ENCODE results near the gene TOR1A.

Gene TOR1A

DNA sequence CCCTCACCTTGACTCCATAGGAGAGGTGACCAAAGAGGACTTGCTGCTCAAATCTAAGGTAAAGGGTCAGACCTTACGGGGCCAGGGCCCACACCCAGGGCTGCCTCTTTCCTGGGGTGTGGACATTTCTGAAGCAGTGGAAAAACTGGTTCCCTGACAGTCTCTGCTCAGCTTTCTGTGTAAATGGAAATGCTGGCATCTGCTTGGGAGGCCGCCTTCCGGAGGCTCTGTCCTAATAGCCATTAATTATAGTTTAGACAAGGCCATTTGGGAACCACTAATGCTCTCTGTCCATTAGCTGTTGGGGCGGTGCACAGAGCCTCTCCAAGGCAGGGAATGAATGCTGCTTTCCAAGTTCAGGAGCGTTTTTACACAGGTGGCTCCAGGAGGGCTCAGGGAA is 28.6 kb upstream of the TOR1A start:
- DNase-seq (ENCODE audit: low spot score) = no peak

DNA sequence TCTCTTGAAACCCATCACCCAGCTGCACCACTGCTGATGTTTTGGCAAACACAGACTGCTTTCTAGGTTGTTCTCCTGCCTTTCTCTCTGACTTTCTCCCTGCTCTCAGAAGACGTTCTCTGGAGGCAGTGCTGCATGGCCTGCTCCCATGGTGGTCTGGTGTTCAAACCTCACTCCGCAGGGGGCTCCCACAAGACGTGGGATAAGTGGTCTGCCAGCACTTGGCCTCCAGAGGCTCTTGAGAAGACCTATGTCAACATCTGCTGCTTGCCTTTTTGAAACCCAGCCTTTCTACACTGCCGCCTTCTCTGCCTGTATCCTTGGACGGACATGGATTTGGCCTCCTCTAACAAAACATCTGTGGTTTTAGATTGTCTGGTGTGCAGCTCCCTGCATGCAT is 27.9 kb upstream of the TOR1A start:
- DNase-seq (ENCODE audit: low spot score) = no peak

DNA sequence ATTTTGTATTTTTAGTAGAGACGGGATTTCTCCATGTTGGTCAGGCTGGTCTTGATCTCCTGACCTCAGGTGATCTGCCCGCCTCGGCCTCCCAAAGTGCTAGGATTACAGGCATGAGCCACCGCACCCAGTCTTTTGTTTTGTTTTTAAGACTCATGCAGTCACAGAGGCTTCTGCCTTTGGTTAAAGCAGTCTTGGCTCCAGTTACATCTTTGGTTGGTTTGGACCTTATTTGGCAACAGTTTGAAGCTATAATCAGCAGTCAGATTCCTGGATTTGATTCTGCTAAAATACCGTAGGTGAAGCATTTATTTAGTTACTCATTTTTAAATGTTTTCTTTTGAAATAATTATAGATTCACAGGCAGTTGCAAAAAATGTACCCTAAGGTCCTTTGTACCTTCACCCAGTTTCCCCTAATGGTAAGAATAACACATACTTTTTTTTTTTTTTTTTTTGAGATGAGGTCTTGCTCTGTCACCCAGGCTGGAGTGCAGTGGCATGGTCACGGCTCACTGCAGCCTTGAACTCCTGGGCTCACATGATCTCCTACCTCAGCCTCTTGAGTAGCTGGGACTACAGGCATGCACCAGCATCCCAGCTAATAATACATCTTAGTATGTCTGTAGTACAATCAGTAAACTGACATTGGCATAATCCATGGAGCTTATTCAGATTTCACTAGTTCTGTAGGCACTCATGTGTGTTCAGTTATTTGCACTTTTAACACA is 27.1 kb upstream of the TOR1A start:
- no peak for DNase-seq (ENCODE audit: low spot score)

DNA sequence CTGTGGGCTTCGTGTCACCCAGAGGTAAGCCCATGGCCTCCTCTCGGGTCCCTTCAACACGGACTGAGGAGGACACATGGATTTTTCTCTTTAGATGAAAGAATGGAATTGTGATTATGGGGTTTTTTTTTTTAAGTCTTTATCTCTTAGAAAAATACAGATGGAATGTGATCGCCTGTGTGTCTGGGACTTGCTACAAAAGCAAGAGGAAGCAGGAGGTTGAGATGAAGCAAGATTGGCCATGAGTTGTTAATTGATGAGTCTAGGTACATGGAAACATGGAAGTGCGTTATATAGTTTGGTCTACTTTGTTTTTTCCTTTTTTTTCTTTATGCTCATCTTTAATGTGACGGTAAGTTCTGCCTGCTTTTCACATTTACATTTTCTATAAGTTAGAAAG is 26.0 kb upstream of the TOR1A start:
- no peak for DNase-seq (ENCODE audit: low spot score)

DNA sequence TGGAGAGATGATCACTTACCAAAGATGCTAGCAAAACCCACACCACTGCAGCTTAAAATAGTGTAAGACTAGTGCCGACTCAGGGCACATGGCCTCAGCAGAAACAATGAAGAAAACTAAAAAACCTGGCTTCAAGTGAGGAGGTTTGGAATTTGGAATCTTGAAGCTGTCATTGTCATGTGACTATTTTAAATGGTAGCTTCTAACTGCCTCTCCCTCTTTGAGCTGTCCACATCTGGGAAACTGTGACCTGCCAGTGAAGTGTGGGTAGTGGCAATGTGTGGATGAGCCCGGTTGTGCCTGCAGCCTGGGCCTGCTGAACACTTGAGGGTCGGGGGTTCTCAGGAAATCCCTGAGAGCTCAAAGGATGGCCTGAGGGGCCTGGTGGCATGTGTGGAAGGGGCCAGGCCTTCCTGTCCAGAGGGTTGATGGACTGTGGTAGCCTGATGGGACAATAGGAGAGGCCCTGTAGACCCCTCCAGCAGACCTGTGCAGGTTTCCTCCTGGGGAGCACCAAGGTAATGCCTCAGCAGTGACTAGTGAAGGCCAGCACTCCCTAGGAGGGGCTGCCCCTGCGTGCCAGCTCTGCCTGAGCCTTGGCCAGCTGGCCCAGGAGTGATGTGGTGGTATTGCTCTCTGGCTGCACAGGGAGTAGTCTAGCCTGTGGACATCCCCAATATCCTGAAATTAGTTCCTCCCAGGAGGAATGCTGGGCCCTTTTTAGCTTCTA is 24.9 kb upstream of the TOR1A start:
- no peak for DNase-seq (ENCODE audit: low spot score)

DNA sequence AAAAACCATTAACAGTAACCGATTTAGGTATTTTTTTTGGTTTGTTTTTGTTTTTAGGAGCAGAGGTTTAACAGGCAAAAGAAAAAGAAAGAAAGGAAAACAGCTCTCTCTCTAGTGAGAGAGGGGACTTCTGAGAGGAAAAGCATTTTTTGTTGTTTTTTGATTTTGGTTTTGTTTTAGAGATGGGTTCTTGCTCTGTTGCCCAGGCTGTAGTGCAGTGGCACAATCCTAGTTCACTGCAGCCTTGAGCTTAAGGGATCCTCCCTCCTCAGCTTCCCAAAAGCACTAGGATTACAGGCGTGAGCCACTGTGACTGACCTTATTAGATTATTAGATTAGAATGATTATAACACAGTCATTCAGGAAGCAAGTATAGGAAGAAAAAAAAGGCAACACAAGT is 21.4 kb upstream of the TOR1A start:
- no peak for DNase-seq (ENCODE audit: low spot score)

DNA sequence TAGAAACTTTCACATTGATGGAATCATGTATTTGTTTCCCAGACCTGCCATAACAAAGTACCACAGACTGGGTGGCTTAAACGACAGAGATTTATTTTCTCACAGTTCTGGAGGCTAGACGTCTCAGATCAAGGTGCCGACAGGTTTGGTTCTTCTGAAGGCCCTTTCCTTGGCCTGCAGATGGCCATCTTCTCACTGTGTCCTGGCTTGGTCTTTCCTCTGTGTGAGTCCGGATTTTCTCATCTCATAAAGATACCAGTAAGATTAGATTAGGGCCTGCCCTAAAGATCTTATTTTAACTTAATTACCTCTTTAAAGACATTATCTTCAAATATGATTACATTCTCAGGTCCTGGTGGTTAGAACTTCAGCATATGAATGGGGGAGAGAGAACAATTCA is 17.1 kb upstream of the TOR1A start:
- DNase-seq (ENCODE audit: low spot score) = no peak

DNA sequence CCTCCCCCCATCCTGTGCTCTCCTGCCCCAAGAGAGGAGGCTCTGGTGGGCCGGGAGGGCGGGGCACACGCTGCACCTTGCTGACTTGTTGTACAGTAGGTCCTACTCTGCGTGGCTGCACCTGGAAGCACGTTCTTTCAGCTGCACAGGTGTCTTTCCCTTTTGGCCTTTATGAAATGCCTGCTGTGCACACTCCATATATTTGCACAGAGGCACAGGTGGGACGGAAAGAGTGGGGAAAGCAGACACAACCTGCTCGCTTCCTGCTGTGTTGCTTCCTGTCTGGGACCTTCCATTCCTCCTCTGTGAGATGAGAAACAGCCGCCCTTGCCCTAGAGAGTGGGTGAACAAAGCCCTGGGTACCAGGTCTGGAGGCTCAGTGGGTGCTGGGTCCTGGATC is 16.1 kb upstream of the TOR1A start:
- no peak for DNase-seq (ENCODE audit: low spot score)

DNA sequence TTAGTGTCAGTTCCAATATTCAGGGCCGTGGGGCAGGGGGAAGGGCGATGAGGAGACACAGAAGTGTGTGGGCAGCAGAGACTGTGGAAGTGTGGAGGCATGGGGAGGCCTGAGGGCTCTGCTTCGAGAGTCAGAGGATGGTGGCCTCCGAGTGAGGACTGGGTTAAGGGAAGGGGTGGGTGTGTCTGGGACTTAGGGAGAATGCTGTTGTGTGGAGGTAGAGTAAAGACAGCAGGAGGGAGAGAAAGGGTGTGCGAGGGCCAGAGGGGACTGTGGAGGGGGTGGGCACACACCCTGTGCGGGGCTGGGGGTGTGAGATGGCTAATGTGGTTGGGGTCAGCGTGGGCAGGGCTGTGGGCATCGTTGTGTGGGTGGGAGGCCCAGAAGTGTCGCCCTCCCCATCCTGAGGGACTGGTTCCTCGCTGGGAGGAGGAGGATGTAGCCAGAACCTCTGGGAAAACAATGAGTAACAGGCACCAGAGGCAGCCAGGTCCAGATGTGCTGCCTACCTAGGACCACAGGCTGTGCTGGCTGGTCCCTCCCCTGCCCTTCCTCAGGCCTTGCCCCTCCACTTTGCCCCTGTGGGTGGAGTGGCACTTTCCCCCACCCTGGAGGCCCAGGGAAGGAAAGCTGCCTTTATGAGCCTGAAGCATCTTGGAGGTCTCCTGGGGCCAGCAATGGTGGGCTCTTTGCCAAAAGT is 15.5 kb upstream of the TOR1A start:
- no peak for DNase-seq (ENCODE audit: low spot score)

DNA sequence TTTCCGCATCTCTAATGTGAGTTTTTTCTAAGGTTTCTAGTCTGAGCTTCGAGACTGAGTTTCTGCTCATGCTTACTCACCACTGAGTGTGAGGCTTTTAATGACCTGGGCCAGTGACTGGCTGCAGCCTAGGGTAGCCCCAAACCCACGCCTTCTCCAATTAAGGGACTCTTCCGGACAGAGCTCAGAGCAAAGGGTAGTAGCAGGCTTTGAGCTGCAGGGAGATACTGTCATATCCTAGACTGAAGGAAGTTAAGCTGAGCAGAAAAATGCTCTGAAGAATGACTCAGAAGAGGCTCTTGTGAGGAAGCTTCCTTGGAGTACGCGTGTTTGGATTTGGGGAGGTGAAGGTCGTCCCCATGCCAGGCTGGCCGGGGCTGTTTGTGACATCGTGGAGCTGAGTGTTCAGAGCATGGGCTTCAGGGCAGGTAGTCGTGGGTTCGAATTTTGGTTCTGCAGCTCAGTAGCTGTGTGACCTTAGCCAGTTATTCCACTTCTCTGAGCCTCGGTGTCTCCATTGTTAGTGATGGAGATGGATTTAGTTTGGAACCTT is 14.8 kb upstream of the TOR1A start:
- DNase-seq (ENCODE audit: low spot score) = peak; percentile 14

DNA sequence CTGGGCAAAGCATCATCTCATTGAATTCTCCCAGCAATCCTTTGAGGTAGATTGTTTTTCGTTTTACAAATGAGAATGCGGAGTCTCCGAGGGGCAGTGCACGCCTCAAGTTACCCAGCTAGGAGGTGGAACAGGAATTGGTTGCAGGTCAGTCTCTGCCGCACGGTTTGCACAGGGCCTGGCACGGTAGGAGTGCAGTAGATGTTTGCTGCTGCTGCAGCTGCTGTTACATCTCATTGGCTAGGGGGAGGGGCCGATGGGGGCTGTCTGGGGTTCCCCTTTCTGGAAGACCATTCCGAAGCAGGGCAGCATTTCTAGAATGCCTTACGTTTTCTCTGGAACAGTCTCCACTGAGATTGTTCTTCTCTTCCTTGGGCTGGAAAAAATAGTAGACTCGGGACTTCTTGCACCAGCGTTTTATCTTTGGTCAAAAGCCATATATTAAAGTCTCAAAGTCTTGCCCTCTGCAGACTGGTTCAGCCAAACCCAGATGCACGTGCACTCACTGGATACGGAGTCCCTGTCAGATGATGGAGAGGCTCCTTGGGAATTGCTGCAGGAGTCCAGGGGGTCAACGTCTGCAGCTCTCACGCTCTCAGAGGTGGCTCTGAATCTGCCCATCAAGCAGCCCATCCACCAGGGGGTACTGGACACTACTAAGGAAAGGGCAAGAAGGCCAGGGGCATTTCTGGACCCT is 12.5 kb upstream of the TOR1A start:
- DNase-seq (ENCODE audit: low spot score) = peak; percentile 50

DNA sequence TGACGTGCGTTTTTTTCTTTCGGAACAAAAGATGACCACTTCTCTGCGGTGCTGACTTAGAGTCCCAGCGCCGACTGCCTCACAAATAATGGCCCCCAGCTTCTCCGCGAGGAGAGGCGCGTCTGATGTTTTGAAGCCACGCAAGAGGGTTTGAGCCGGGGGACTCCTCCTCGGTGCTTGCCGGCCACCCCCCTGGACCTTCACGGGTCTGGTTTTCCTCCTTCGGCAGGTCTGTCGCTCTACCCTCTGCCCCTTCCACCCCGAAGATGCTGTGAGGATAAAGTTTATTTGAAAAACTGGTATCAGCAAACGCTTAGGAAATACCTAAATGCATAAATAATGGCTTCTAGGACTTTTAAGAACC is 11.9 kb upstream of the TOR1A start:
- no peak for DNase-seq (ENCODE audit: low spot score)

DNA sequence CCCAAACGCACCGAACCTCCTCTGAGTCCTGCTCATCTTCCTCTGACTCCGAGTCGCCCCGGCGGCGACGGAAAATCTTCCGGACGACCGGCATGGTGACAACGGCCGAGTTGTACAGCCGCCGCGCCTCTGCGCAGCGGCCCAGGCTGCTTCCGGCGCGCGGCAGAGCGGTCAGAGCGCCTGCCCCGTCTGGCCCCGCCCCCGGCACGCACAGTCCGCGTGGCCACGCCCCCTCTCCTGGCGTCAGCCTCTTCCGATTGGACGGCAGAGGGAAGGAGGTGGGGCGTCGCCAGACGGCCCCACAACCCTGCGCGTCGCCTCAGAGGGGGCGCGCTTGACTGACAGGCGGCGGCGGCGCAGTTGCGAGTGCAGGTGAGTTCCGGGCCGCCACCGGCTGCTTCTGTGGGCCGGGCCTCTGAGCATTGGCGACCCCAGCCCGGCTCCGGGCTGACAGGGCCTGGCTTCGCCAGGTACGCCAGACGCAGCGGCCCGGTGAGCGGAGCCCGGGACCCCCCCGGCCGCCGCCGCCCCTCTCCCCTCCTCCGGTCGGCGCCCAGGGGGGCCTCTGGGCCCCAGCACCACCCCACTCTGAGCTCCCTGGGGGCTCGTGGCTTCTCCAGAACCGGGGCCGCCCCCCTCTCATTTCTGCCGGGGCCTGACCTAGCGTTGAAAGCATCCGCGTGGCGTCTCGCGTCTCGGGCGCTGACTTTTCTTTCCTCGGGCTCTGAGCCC is 11.4 kb upstream of the TOR1A start, which contains the start of the genes C9orf78 and USP20:
C9orf78 (minus strand) TSS at position 148 of the 732 bp plus-strand sequence; CDS start at position 94, 54 bp downstream.
USP20 (plus strand) TSS at position 331 of the 732 bp plus-strand sequence. CDS start 17,098 bp downstream, outside the sequence.
- DNase-seq (ENCODE audit: low spot score) = peak; percentile 97

DNA sequence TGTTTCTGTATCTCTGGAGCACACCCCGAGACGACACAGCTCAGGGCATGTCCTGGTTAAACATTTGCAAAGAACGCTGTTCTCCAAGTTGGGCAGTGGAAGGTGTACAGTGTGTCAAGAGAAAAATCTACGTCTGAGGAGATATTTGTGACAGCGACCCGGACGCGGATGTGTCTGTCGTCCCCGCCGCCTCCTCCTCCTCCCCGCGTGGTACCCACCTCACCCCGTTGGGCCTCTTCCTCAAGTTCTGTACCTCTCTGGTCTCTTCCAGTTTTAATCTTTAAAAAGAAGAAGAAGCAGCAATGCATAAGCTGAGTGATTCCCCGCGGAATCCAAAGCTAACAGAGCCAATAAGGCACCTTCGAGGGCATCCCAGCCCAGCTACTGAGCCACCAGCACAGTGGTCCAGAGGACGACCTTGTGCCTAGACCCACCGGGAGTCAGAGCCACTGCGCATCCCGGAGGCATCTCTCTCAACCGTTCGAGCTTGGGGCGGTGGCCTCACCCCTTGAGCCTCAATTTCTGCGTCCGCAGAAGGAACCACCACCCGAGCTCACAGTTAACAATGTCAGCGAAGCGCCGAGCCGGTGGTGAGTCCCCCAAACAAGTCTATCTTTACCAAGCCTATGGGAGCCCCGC is 10.7 kb upstream of the TOR1A start:
- DNase-seq (ENCODE audit: low spot score) = peak; percentile 36

DNA sequence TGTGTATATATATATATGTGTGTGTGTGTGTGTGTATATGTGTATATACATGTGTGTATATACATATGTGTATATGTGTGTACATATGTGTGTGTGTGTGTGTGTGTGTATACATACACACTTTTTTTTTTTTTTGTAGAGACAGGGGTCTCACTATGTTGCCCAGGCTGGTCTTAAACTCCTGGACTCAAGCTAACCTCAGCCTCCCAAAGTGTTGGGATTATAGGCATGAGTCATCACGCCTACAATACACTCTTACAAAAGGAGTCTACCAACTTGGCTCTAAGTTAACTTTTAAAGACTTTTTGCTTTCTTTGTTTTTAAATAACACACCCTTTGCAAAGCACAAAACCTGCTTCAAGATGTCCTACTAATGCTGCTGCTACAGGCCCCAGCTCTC is 9.0 kb upstream of the TOR1A start:
- DNase-seq (ENCODE audit: low spot score) = no peak

DNA sequence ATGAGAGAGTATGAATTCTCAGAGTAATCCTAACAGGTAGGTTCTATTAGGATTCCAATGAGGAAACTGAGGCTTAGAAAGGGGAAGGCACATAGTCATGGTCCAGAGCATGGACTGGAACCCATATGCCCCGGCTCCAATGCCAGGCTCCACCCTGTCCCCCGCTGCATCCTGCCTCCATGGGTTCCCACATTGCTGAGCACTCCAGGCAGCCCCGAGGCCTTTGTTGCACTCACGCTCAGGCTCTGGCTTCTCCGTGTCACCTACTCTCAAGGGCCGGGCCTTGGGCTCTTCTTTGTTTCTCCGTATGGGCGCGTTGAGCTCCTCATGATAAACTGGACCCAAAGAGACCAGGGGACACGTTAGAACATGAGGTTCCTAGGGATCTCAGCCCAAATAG is 5.0 kb upstream of the TOR1A start:
- DNase-seq (ENCODE audit: low spot score) = no peak

DNA sequence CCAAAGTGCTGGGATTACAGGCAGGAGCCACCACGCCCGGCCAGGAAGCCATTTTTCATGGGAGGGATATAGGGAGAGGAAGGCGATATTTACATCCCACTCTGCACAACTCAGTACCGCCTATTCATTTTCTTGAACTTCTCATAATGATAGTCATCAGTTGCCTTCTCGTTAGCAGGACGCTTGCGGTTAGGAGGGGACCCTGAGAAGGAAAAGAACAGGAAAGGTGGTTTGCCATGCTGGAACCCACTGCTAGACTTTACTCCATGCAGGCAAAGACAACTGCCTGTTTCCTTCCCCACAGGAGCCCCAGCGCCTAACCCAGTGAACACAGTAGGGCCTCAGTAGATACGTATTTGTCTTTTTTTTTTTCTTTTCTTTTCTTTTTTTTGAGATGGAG is 4.1 kb upstream of the TOR1A start:
- no peak for DNase-seq (ENCODE audit: low spot score)

DNA sequence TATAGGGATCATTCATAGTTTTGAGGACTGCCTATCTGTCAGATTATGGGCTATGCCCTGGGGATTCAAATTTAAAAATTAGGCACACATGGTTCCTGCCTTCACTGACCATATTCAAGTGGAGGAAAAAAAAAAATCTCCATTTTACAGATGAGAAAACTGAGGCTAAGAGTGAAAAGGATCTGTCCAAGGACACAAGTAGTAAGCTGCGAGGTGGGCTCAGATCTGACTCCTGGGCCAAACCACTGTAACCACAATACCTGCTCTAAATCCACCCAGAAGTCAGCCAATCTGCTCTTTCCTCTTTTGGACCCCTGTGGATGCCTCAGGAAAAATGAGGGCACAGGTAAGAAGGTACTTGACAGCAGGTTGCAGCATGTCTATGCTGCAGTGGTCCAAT is 2.8 kb upstream of the TOR1A start:
- no peak for DNase-seq (ENCODE audit: low spot score)

DNA sequence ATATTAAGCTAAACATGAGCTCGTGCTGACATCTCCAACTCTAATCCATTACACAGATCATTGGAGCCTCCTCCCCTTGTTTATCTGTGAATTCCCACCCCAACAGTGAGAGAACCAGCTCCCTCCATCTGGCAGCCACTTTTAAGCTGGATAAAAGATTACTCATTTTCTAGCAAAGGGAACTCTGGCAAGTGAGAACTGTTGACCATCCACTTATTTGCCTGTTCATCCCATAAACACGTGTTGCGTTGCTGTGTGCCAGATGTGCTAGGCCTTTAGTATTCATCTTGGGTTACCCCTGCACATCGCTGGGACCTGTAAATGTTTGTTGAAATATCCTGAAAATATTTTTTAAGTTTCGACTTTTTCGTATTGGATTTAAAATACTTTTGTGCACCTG is 2.4 kb upstream of the TOR1A start:
- DNase-seq (ENCODE audit: low spot score) = no peak

DNA sequence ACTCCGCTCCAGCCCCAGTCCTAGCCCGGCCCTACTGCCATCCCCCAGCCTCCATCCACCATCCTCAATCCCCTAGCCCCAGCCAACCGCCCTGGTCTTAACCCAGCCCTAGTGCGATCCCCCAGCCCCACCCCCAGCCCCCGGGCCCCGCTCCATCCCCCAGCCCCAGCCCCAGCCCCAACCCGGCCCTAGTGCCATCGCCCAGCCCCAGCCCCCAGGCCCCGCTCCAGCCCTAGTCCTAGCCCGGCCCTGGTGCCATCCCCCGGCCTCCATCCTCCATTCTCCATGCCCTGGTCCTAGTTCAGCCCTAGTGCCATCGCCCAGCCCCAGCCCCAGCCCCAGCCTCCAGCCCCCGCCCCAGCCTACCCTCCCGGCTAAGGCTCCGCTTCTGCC is 398 bp downstream of the TOR1A start:
- no peak for DNase-seq (ENCODE audit: low spot score)

Data from CD4-positive, alpha-beta T cell treated with Interleukin-6 at 100 ng/mL for 8 hours (primary cell).